Measurements from ENCODE around the gene RIGI. TPM values are rescaled to one million over a fixed set of nuclear protein-coding genes. Genes with fewer than 3 reads are reported as not detected.
A peak's percentile ranks its signal among the peaks of the same experiment; 100 is the strongest.

The RIGI gene
- total and polyA plus RNA-seq, 9 of the 15 experiments (the other 6 are each of a cell fraction or from before 2014, with no cell fraction given): 0.27 to 1.1 (median 0.54) TPM

GRCh38 chr9:32572900-32573523 lies 47.0 kb upstream of the RIGI start, which contains the start of gene NDUFB6 (continued):
- TF ChIP-seq MGA (IDR thresholded peaks at IDR 0.05): peak; percentile 54
- no peak for TF ChIP-seq NCOA1 (IDR thresholded peaks at IDR 0.05; ENCODE audit: low read depth)
- no peak for TF ChIP-seq FOXA1 (IDR thresholded peaks at IDR 0.05; ENCODE audit: borderline replicate concordance)
- no peak for TF ChIP-seq WHSC1 (IDR thresholded peaks at IDR 0.05; ENCODE audit: low read length)
- peak; percentile 46 for TF ChIP-seq EP300 (IDR thresholded peaks at IDR 0.05; ENCODE audit: low read length)
- no peak for TF ChIP-seq NR1H2 (CRISPR knock-in tag; IDR thresholded peaks at IDR 0.05)
- TF ChIP-seq ARID2 (IDR thresholded peaks at IDR 0.05): no peak
- no peak for TF ChIP-seq GTF2A2 (tag; IDR thresholded peaks at IDR 0.05)
- no peak for TF ChIP-seq ZFPM2 (CRISPR knock-in tag; IDR thresholded peaks at IDR 0.05)
- TF ChIP-seq ARID3A (IDR thresholded peaks at IDR 0.05; ENCODE audit: borderline replicate concordance, low read depth, low read length): no peak
